ENCODE results near the gene TMEM165. TPM values are rescaled to one million over a fixed set of nuclear protein-coding genes. Genes with fewer than 3 reads are reported as not detected.

TMEM165 gene
- total RNA-seq, 1 donor from 2014 or later, result 78.7 TPM

- DNase-seq, result no peak
Observed at GRCh38 chr4:55367084-55367722, 28.6 kb upstream of the TMEM165 start.

- no peak for DNase-seq
Observed at GRCh38 chr4:55369968-55370367, 25.8 kb upstream of the TMEM165 start.

- no peak for DNase-seq
Observed at GRCh38 chr4:55372259-55372658, 23.5 kb upstream of the TMEM165 start.

- no peak for DNase-seq
Observed at GRCh38 chr4:55373461-55373860, 22.3 kb upstream of the TMEM165 start.

GRCh38 chr4:55376698-55377097 is 19.1 kb upstream of the TMEM165 start:
- no peak for DNase-seq

GRCh38 chr4:55378617-55379467 is 16.9 kb upstream of the TMEM165 start:
- DNase-seq, result no peak

GRCh38 chr4:55380576-55380975 is 15.2 kb upstream of the TMEM165 start:
- no peak for DNase-seq

GRCh38 chr4:55381502-55381901 is 14.3 kb upstream of the TMEM165 start:
- no peak for DNase-seq

GRCh38 chr4:55382488-55383003 is 13.2 kb upstream of the TMEM165 start:
- no peak for DNase-seq

- DNase-seq, result no peak
Observed at GRCh38 chr4:55385201-55385649, 10.5 kb upstream of the TMEM165 start.

GRCh38 chr4:55386073-55386472 is 9.7 kb upstream of the TMEM165 start:
- DNase-seq, result no peak

GRCh38 chr4:55386840-55387239 is 8.9 kb upstream of the TMEM165 start:
- no peak for DNase-seq

- DNase-seq, result peak; percentile 32
Observed at GRCh38 chr4:55393461-55394320, 2.1 kb upstream of the TMEM165 start.

- DNase-seq, result no peak
Observed at GRCh38 chr4:55395218-55395528, 584 bp upstream of the TMEM165 start.

- peak; percentile 72 for DNase-seq
Observed at GRCh38 chr4:55396308-55397125, 760 bp downstream of the TMEM165 start.

GRCh38 chr4:55397126-55397436 is 1.3 kb downstream of the TMEM165 start:
- DNase-seq, result no peak

GRCh38 chr4:55397520-55398321 is 2.0 kb downstream of the TMEM165 start:
- DNase-seq, result peak; percentile 12

- DNase-seq, result peak; percentile 11
Observed at GRCh38 chr4:55398461-55398860, 2.7 kb downstream of the TMEM165 start.

- no peak for DNase-seq
Observed at GRCh38 chr4:55398966-55399365, 3.2 kb downstream of the TMEM165 start.

- DNase-seq, result no peak
Observed at GRCh38 chr4:55399581-55399980, 3.8 kb downstream of the TMEM165 start.

GRCh38 chr4:55405073-55405472 is 9.3 kb downstream of the TMEM165 start:
- DNase-seq, result no peak

Measured in tongue (tissue), 2 donors.